Mucosa of gallbladder (tissue), 1 donor: ENCODE measurements around the gene PGF. TPM values are rescaled to one million over a fixed set of nuclear protein-coding genes. Genes with fewer than 3 reads are reported as not detected.
A peak's percentile ranks its signal among the peaks of the same experiment; 100 is the strongest.

Experiments
- DNase-seq: peaks from one replicate; pipeline ENCODE4 v3.0.0-alpha.2; 2020; ENCODE audit warnings: low spot score
- total RNA-seq: library from RNA; stranded (reverse); gene quantifications from one replicate; pipeline ENCODE4 v1.2.1, GENCODE V29; 2021
- donor health status: DM: no; HTN: no; CAD: no.

Gene PGF
- total RNA-seq, 1 donor from 2014 or later, result 4.6 TPM

- DNase-seq, result no peak
Measured at GRCh38 chr14:74956280-74957072, 1.1 kb upstream of the PGF start.

GRCh38 chr14:74956027-74956279 lies 556 bp upstream of the PGF start:
- DNase-seq, result no peak

- DNase-seq, result no peak
Measured at GRCh38 chr14:74954947-74955228, 509 bp downstream of the PGF start.

GRCh38 chr14:74954232-74954946 lies 1.0 kb downstream of the PGF start:
- DNase-seq, result no peak

GRCh38 chr14:74953686-74954085 lies 1.7 kb downstream of the PGF start:
- DNase-seq, result no peak

- no peak for DNase-seq
Measured at GRCh38 chr14:74952697-74953484, 2.5 kb downstream of the PGF start.

- DNase-seq, result no peak
Measured at GRCh38 chr14:74952180-74952665, 3.2 kb downstream of the PGF start.

- no peak for DNase-seq
Measured at GRCh38 chr14:74951443-74952179, 3.8 kb downstream of the PGF start.

GRCh38 chr14:74950795-74951442 lies 4.5 kb downstream of the PGF start:
- DNase-seq, result peak; percentile 38

- no peak for DNase-seq
Measured at GRCh38 chr14:74949859-74950573, 5.4 kb downstream of the PGF start.

GRCh38 chr14:74949191-74949601 lies 6.2 kb downstream of the PGF start:
- DNase-seq, result no peak

GRCh38 chr14:74948228-74949175 lies 6.9 kb downstream of the PGF start:
- no peak for DNase-seq

- no peak for DNase-seq
Measured at GRCh38 chr14:74947353-74948227, 7.8 kb downstream of the PGF start.

- DNase-seq, result no peak
Measured at GRCh38 chr14:74946659-74947281, 8.6 kb downstream of the PGF start.

GRCh38 chr14:74945852-74946658 lies 9.3 kb downstream of the PGF start:
- peak; percentile 74 for DNase-seq

- no peak for DNase-seq
Measured at GRCh38 chr14:74945261-74945851, 10.0 kb downstream of the PGF start.

- DNase-seq, result no peak
Measured at GRCh38 chr14:74942608-74943007, 12.8 kb downstream of the PGF start.
